HepG2 (cell line): ENCODE data around the gene SLC4A8. TPM values are rescaled to one million over a fixed set of nuclear protein-coding genes. Genes with fewer than 3 reads are reported as not detected.

Source experiments
- ATAC-seq: fragments of 200-7000 bp; cut with Tn5 transposase; 3 replicates; pipeline ENCODE4 v1.9.1; 2020; ENCODE audit warnings: mild to moderate bottlenecking, moderate library complexity
- BruUV-seq: library from RNA; stranded (reverse); fragments of 400-500 nt; replicated peaks from 2 replicates; lab custom pipeline; 2021; lab: Mats Ljungman, UMichigan
- CTCF ChIA-PET: fragments of 300-600 bp; formaldehyde crosslinking; extraction: SDS; loops from one replicate; lab custom pipeline; 2021; ENCODE audit warnings: low total read pairs, inconsistent platforms, low intra/inter-chr PET ratio; lab: Yijun Ruan, JAX
- POLR2A ChIA-PET: fragments of 350-600 bp; sonication (Branson Sonifier 250); formaldehyde crosslinking; loops from one replicate; lab custom pipeline; 2020; ENCODE audit warnings: antibody characterized with exemption, inconsistent platforms; lab: Yijun Ruan, JAX
- DNase-seq: peaks from one replicate; pipeline ENCODE4 v3.0.0-alpha.2; 2015; ENCODE audit warnings: low spot score
- FAIRE-seq: peaks from 3 replicates; lab custom pipeline; 2011; peaks lifted over from hg19 to GRCh38; lab: Jason Lieb, UNC
- H2AFZ ChIP-seq: one replicate; pipeline ENCODE4 v1.6.1; 2011; ENCODE audit warnings: low read length, inconsistent platforms
- H3K27ac ChIP-seq: fragments of 300-600 bp; 3 replicates; pipeline ENCODE4 v1.8.0; 2011; ENCODE audit warnings: mixed run types, mild to moderate bottlenecking, mixed read lengths, low read length, inconsistent platforms; ENCODE audit not compliant: insufficient read depth; ENCODE audit errors: extremely low read length
- H3K27me3 ChIP-seq, 2 experiments: fragments of 200-600 bp in 1 of 2; 2 replicates in 1 of 2; 3 replicates in 1 of 2; pipeline versions ENCODE4 v1.6.0 to v1.8.0; 2011; ENCODE audit warnings: low read length in 2 of 2, mild to moderate bottlenecking in 2 of 2, moderate library complexity in 2 of 2, inconsistent platforms in 1 of 2; ENCODE audit not compliant: insufficient read depth in 2 of 2, control insufficient read depth in 1 of 2
- H3K36me3 ChIP-seq, 2 experiments: fragments of 200-600 bp in 1 of 2; replicated peaks in 1 of 2; 2 replicates in 1 of 2; 3 replicates in 1 of 2; pipeline versions ENCODE4 v1.5.1 to v1.8.0; 2011; ENCODE audit warnings: low read length in 2 of 2, inconsistent platforms in 1 of 2; ENCODE audit not compliant: insufficient read depth in 2 of 2, control insufficient read depth in 1 of 2
- H3K4me1 ChIP-seq: 2 replicates; pipeline ENCODE4 v1.5.1; 2012; ENCODE audit warnings: low read length, inconsistent platforms; ENCODE audit not compliant: insufficient read depth
- H3K4me2 ChIP-seq: 2 replicates; pipeline ENCODE4 v1.6.0; 2011; ENCODE audit warnings: low read depth, low read length, inconsistent platforms
- H3K4me3 ChIP-seq, 3 experiments: fragments of 200-600 bp in 1 of 3; sonication (generic), shearing (Covaris generic) in 1 of 3; replicated peaks in 1 of 3; 2 replicates each; pipeline ENCODE4 v1.5.1; 2011 to 2016; ENCODE audit warnings: low read length in 3 of 3, inconsistent platforms in 2 of 3, low read depth in 2 of 3, mild to moderate bottlenecking in 2 of 3, control low read depth in 1 of 3, mixed read lengths in 1 of 3; ENCODE audit not compliant: insufficient read depth in 1 of 3
- H3K79me2 ChIP-seq: one replicate; pipeline ENCODE4 v1.6.1; 2011; ENCODE audit warnings: low read length, inconsistent platforms; ENCODE audit not compliant: insufficient read depth
- H3K9ac ChIP-seq: 2 replicates; pipeline ENCODE4 v1.6.0; 2011; ENCODE audit warnings: mild to moderate bottlenecking, low read depth, low read length, inconsistent platforms; ENCODE audit not compliant: insufficient read depth
- H3K9me3 ChIP-seq: 2 replicates; pipeline ENCODE4 v1.5.1; 2012; ENCODE audit warnings: mild to moderate bottlenecking, low read length
- H4K20me1 ChIP-seq: 2 replicates; pipeline ENCODE4 v1.6.0; 2011; ENCODE audit warnings: inconsistent platforms, mild to moderate bottlenecking, low read length, moderate library complexity; ENCODE audit not compliant: insufficient read depth
- ATF7 ChIP-seq, 2 experiments: fragments of 450-650 bp in 1 of 2; sonication (generic) in 1 of 2; formaldehyde crosslinking in 1 of 2; IDR thresholded peaks; 2 replicates each; pipeline versions ENCODE4 v1.4.0 to v1.6.1; 2016 to 2020; ENCODE audit warnings: antibody characterized with exemption in 1 of 2, mild to moderate bottlenecking in 1 of 2, missing genetic modification reagents in 1 of 2
- CCDC6 ChIP-seq: sonication (generic); formaldehyde crosslinking; IDR thresholded peaks from 2 replicates; pipeline ENCODE4 v1.8.1; 2022; ENCODE audit warnings: mild to moderate bottlenecking, missing genetic modification reagents, moderate library complexity
- FIP1L1 ChIP-seq: fragments of 200-400 bp; formaldehyde crosslinking; IDR thresholded peaks from 2 replicates; pipeline ENCODE4 v1.6.1; 2018; ENCODE audit warnings: low read depth, mild to moderate bottlenecking, low read length, moderate library complexity, borderline replicate concordance; ENCODE audit not compliant: insufficient read depth
- GABPA ChIP-seq, 2 experiments: IDR thresholded peaks; 2 replicates each; pipeline ENCODE4 v1.6.1; 2011 to 2016; ENCODE audit warnings: low read depth in 2 of 2, low read length in 1 of 2, missing biosample characterization in 1 of 2, missing genetic modification characterization in 1 of 2
- GRHL1 ChIP-seq: sonication (generic); formaldehyde crosslinking; conservative IDR thresholded peaks from 2 replicates; pipeline ENCODE4 v1.8.0; 2022; ENCODE audit warnings: missing genetic modification reagents
- LCORL ChIP-seq, 2 experiments: fragments of 450-650 bp in 1 of 2; sonication (generic) in 1 of 2; formaldehyde crosslinking in 1 of 2; IDR thresholded peaks; 2 replicates each; pipeline versions ENCODE4 v1.5.0 to v1.6.1; 2017 to 2020; ENCODE audit warnings: antibody characterized with exemption in 1 of 2, missing genetic modification reagents in 1 of 2
- ZNF672 ChIP-seq: sonication (generic); formaldehyde crosslinking; IDR thresholded peaks from 2 replicates; pipeline ENCODE4 v1.8.1; 2022; ENCODE audit warnings: missing genetic modification reagents
- ZNF687 ChIP-seq: sonication (generic); formaldehyde crosslinking; IDR thresholded peaks from 2 replicates; pipeline ENCODE4 v1.5.1; 2020; ENCODE audit warnings: mild to moderate bottlenecking, missing genetic modification reagents, moderate library complexity
- ZNF7 ChIP-seq: IDR thresholded peaks from 2 replicates; pipeline ENCODE4 v1.6.1; 2016; ENCODE audit warnings: missing biosample characterization, missing genetic modification reagents
- whole genome bisulfite sequencing: methylation state at CpG from one replicate; pipeline ENCODE4 v1.1.6; 2017; ENCODE audit warnings: low lambda C conversion rate; 5-methylcytosine and 5-hydroxymethylcytosine counted together
- in situ Hi-C: cut with HindIII; loops from 2 replicates; pipeline ENCODE4 v1.10.0; 2017; ENCODE audit warnings: low pct_unique_long_range_greater_than_20kb; ENCODE audit not compliant: extremely low pct_ligation_motif_present
- intact Hi-C: fragments of 100-400 bp; cut with micrococcal nuclease; formaldehyde crosslinking; loops from one replicate; pipeline ENCODE4 v1.10.0; 2022; ENCODE audit not compliant: unreplicated experiment
- polyA plus RNA-seq, 8 experiments: library from polyadenylated mRNA; depleted of rRNA in 3 of 8; stranded (reverse) in 7 of 8; unstranded in 1 of 8; fragments of >200 nt; fragmentation: Illumina TruSeq in 4 of 8; extraction: Trizol in 4 of 8; gene quantifications; 2 replicates each; pipeline versions ENCODE4 v1.2.1 to v1.2.3, GENCODE V29; 2011 to 2016; ENCODE audit warnings: low read depth in 4 of 8, missing spikeins in 1 of 8, mixed read lengths in 1 of 8; ENCODE audit not compliant: insufficient read depth in 1 of 8
- total RNA-seq, 5 experiments: library from RNA; depleted of rRNA; stranded (reverse); fragments of >200 nt; fragmentation: Illumina TruSeq; extraction: Trizol; gene quantifications; 2 replicates each; pipeline ENCODE4 v1.2.3, GENCODE V29; 2016; ENCODE audit warnings: low read depth in 1 of 5
- TF ChIP-seq, protein P1 (sequence below), 2 experiments: sonication (generic) in 1 of 2; formaldehyde crosslinking in 1 of 2; IDR thresholded peaks; 2 replicates each; pipeline versions ENCODE4 v1.4.0 to v1.6.1; 2016 to 2020; ENCODE audit warnings: borderline replicate concordance in 1 of 2, low read depth in 1 of 2, mild to moderate bottlenecking in 1 of 2, missing genetic modification reagents in 1 of 2

The SLC4A8 gene
- total and polyA plus RNA-seq, 2 of the 13 experiments (the other 11 are each of a cell fraction or from before 2014, with no cell fraction given): under 0.01 to 0.07 TPM

DNA sequence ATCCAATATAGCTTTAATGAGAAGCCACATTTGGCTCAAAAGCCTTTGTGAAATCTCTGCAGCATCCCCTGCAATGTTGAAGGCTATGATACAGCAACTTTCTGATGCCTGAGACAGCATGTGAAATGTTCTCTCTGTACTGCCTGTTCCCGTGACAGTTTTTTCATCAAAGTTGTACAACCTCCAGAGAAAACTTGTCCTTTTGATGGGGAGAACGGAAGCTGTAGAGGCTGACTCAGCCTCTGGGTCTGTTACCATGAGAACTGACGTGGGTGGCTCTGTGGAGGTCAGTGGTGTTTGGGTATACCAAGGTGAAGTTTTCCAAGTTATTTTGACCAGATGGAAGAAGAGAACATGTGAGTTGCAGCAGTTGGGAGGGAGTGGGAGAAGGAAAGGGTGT is 17.0 kb downstream of the SLC4A8 start (continued):
- TF ChIP-seq ZNF687 (CRISPR knock-in tag): no peak
- TF ChIP-seq LCORL (IDR thresholded peaks at IDR 0.05): no peak
- no peak for TF ChIP-seq LCORL (CRISPR knock-in tag; IDR thresholded peaks at IDR 0.05)
- TF ChIP-seq GABPA (IDR thresholded peaks at IDR 0.05; ENCODE audit: low read depth, low read length): no peak
- no peak for TF ChIP-seq GABPA (CRISPR knock-in tag; IDR thresholded peaks at IDR 0.05; ENCODE audit: low read depth)

DNA sequence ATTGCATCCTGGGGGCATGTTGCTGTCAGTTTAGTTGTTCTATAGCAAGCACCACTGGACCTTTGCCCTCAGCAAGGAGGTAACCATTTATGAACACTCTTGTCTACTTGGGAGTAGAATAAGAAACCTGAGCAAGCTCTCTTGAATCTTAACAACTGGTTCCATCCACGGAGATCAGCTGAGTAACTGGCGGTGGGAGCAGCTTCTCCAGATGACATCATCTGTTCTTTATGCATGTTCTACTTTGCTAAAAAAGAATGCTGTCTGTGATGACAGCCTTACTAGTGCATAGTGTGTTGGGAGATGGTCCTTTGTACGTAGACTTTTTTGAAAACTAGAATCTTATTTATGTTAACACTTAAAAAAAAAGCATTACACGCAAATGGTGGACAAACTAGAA is 17.7 kb downstream of the SLC4A8 start:
- WGBS: 52% methylated on average over 4 of the region's 4 CpGs
- Histone ChIP-seq H3K4me2 (no peak overlapping the region), H3K4me1 (no peaks in the 10 kb centered on the region), H3K4me3 (no peak overlapping the region), H3K9me3 (no peaks in the 10 kb centered on the region), H3K27me3 (no peaks in the 10 kb centered on the region), H2AFZ (no peak overlapping the region), H3K79me2 (no peaks in the 10 kb centered on the region), H4K20me1 (no peaks in the 10 kb centered on the region), H3K9ac (no peak overlapping the region), H3K27ac (no peak overlapping the region), H3K36me3 (no peaks in the 10 kb centered on the region)
- ATAC-seq: no peak
- intact Hi-C loops (no loop called here), in situ Hi-C loops (no loop called here)
- no TSS peak for BruUV-seq
- POLR2A ChIA-PET: no interaction called here
- CTCF ChIA-PET: no interaction called here
- DNase-seq: no peak
- TF ChIP-seq ATF7 (IDR thresholded peaks at IDR 0.05) (0 out of 2 replicates have a peak, but pooled peaks have one; percentile 5), ATF7 (CRISPR knock-in tag; IDR thresholded peaks at IDR 0.05) (no peak), ZNF7 (no peak), ZNF672 (CRISPR knock-in tag) (no peak), FIP1L1 (no peak), GRHL1 (CRISPR knock-in tag) (no peak), CCDC6 (CRISPR knock-in tag) (no peak)
- TF ChIP-seq, protein P1, sequence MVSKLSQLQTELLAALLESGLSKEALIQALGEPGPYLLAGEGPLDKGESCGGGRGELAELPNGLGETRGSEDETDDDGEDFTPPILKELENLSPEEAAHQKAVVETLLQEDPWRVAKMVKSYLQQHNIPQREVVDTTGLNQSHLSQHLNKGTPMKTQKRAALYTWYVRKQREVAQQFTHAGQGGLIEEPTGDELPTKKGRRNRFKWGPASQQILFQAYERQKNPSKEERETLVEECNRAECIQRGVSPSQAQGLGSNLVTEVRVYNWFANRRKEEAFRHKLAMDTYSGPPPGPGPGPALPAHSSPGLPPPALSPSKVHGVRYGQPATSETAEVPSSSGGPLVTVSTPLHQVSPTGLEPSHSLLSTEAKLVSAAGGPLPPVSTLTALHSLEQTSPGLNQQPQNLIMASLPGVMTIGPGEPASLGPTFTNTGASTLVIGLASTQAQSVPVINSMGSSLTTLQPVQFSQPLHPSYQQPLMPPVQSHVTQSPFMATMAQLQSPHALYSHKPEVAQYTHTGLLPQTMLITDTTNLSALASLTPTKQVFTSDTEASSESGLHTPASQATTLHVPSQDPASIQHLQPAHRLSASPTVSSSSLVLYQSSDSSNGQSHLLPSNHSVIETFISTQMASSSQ (IDR thresholded peaks at IDR 0.05; ENCODE audit: low read depth): no peak
- TF ChIP-seq, protein P1 (CRISPR knock-in tag; IDR thresholded peaks at IDR 0.05; ENCODE audit: borderline replicate concordance): no peak
- FAIRE-seq: no peak
